AG09319 (cell line): ENCODE data around the gene OR2C3.

Experiments
- DNase-seq: peaks from one replicate; pipeline ENCODE4 v3.0.0-alpha.2; 2010; ENCODE audit warnings: low read depth; ENCODE audit errors: extremely low read depth
- TF ChIP-seq, protein P1 (sequence below): IDR thresholded peaks from 2 replicates; pipeline ENCODE4 v1.5.1; 2011; ENCODE audit warnings: low read depth, mild to moderate bottlenecking, inconsistent platforms, low read length, moderate library complexity

OR2C3 gene

GRCh38 chr1:247518613-247518891 is 17.7 kb downstream of the OR2C3 start:
- DNase-seq, result no peak
- TF ChIP-seq, protein P1, sequence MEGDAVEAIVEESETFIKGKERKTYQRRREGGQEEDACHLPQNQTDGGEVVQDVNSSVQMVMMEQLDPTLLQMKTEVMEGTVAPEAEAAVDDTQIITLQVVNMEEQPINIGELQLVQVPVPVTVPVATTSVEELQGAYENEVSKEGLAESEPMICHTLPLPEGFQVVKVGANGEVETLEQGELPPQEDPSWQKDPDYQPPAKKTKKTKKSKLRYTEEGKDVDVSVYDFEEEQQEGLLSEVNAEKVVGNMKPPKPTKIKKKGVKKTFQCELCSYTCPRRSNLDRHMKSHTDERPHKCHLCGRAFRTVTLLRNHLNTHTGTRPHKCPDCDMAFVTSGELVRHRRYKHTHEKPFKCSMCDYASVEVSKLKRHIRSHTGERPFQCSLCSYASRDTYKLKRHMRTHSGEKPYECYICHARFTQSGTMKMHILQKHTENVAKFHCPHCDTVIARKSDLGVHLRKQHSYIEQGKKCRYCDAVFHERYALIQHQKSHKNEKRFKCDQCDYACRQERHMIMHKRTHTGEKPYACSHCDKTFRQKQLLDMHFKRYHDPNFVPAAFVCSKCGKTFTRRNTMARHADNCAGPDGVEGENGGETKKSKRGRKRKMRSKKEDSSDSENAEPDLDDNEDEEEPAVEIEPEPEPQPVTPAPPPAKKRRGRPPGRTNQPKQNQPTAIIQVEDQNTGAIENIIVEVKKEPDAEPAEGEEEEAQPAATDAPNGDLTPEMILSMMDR, result no peak

DNA sequence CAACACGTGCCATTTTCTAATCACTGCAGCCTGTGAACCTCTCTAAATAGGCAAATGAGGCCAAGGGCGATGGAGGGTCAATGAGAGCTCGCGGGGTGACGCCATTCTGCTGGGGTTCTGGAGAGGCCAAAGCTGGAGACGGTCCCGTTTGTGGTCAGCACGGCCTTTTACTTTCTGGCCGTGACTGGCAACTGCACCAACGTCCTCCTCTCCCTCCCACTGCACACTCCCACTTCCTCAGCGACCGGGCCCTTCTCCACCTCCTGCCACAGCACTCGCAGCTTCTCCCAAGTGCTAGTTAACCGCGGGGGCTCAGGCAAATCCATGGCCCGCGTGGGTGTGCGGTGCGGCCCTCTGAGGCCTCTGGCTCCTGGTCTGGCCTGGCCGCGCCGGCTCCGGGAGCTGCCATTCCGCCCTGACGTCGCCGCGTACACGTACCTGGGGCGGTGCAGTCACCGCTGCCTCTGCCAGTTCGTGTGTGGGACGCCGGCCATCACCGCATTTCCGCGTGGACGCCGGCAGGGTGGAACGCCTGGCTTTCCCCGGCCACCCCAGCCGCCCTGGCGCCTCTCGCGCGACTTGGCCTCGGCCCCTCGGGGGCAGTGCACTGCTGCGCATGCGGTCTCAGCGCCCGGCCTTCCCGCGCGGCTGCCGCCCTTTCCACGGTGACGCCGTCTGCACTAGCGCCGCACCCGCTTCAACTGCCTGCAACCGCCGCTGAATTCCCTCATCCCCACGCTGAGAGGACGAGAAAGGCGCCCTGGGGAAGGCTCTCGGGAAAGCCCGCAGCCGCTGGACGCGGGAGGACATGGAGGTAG is 18.2 kb downstream of the OR2C3 start:
- TF ChIP-seq, protein P1, result no peak
- DNase-seq, result no peak

- no peak for DNase-seq
- TF ChIP-seq, protein P1, result no peak
These were observed 29.4 kb downstream of the OR2C3 start for GRCh38 chr1:247506831-247507230.

- TF ChIP-seq, protein P1, result no peak
These were observed 35.4 kb downstream of the OR2C3 start for GRCh38 chr1:247500865-247501264.

GRCh38 chr1:247496581-247497285 is 39.5 kb downstream of the OR2C3 start:
- TF ChIP-seq, protein P1, result no peak
- DNase-seq, result no peak

More at GRCh38 chr1:247500865-247501264, 35.4 kb downstream of the OR2C3 start:
- no peak for DNase-seq

- TF ChIP-seq, protein P1, result no peak
- no peak for DNase-seq
These were observed 41.5 kb downstream of the OR2C3 start for GRCh38 chr1:247494767-247495166.

- TF ChIP-seq, protein P1, result no peak
- DNase-seq, result no peak
These were observed 43.1 kb downstream of the OR2C3 start for GRCh38 chr1:247493106-247493505.
